HCT116 (cell line): Measurements from ENCODE around the gene CDH5. TPM values are rescaled to one million over a fixed set of nuclear protein-coding genes. Genes with fewer than 3 reads are reported as not detected.

Source experiments
- ATAC-seq: fragments of 200-7000 bp; cut with Tn5 transposase; 2 replicates; pipeline ENCODE4 v1.9.1; 2020; ENCODE audit warnings: mild to moderate bottlenecking, moderate library complexity
- BruUV-seq: library from RNA; stranded (reverse); fragments of 400-500 nt; replicated peaks from 2 replicates; lab custom pipeline; 2021; lab: Mats Ljungman, UMichigan
- CTCF ChIA-PET: fragments of 300-600 bp; sonication (Branson Sonifier 250); formaldehyde crosslinking; loops from one replicate; lab custom pipeline; 2021; ENCODE audit warnings: antibody characterized with exemption; lab: Charles Lee
- POLR2A ChIA-PET: fragments of 300-600, 350-600 bp; sonication (Branson Sonifier 250); formaldehyde crosslinking; loops from one replicate; lab custom pipeline; 2021; ENCODE audit warnings: antibody characterized with exemption; lab: Charles Lee
- RAD21 ChIA-PET, 2 experiments: fragments of 300-600 bp; sonication (Branson Sonifier 250); formaldehyde crosslinking; loops; one replicate each; lab custom pipeline; 2023; ENCODE audit warnings: low total read pairs in 2 of 2; ENCODE audit not compliant: uncharacterized antibody in 2 of 2, unreplicated experiment in 2 of 2, low non-redundant PET in 1 of 2; lab: Charles Lee
- DNase-seq: peaks from one replicate; pipeline ENCODE4 v3.0.0-alpha.2; 2010; ENCODE audit warnings: low read depth, low spot score
- H2AFZ ChIP-seq: fragments of 200-600 bp; shearing (Covaris generic), sonication (generic); 2 replicates; pipeline ENCODE4 v1.6.1; 2017; ENCODE audit warnings: low read depth, mixed run types, mixed read lengths, antibody characterized with exemption, low read length; ENCODE audit not compliant: poor library complexity, severe bottlenecking
- H3K27ac ChIP-seq: 2 replicates; pipeline ENCODE4 v1.5.1; 2012; ENCODE audit warnings: low read depth, low read length
- H3K27me3 ChIP-seq: fragments of 200-600 bp; sonication (generic); 2 replicates; pipeline ENCODE4 v1.6.1; 2016; ENCODE audit warnings: mixed run types, low read length, mixed read lengths; ENCODE audit not compliant: insufficient read depth
- H3K36me3 ChIP-seq, 2 experiments: fragments of 200-500 bp in 1 of 2; fragments of 200-600 bp in 1 of 2; sonication (Bioruptor generic) in 1 of 2; sonication (generic) in 1 of 2; 2 replicates each; pipeline versions ENCODE4 v1.5.1 to v1.6.1; 2014 to 2016; ENCODE audit warnings: low read length in 2 of 2, inconsistent platforms in 1 of 2, mixed read lengths in 1 of 2, mixed run types in 1 of 2; ENCODE audit not compliant: insufficient read depth in 2 of 2, control insufficient read depth in 1 of 2
- H3K4me1 ChIP-seq, 2 experiments: fragments of 200-600 bp in 1 of 2; sonication (generic) in 1 of 2; 2 replicates each; pipeline versions ENCODE4 v1.5.1 to v1.6.1; 2012 to 2017; ENCODE audit warnings: low read length in 2 of 2, inconsistent platforms in 1 of 2, mild to moderate bottlenecking in 1 of 2, mixed read lengths in 1 of 2, mixed run types in 1 of 2, moderate library complexity in 1 of 2; ENCODE audit not compliant: insufficient read depth in 2 of 2, control insufficient read depth in 1 of 2
- H3K4me2 ChIP-seq: fragments of 200-600 bp; sonication (generic); 2 replicates; pipeline ENCODE4 v1.6.1; 2017; ENCODE audit warnings: mixed run types, low read length, mixed read lengths
- H3K4me3 ChIP-seq, 2 experiments: fragments of 200-600 bp in 1 of 2; sonication (generic) in 1 of 2; replicated peaks in 1 of 2; 2 replicates each; pipeline ENCODE4 v1.5.1; 2011 to 2016; ENCODE audit warnings: low read length in 2 of 2, control low read depth in 1 of 2, low read depth in 1 of 2, mild to moderate bottlenecking in 1 of 2, mixed read lengths in 1 of 2, mixed run types in 1 of 2
- H3K79me2 ChIP-seq: fragments of 200-600 bp; sonication (generic); 2 replicates; pipeline ENCODE4 v1.6.1; 2017; ENCODE audit warnings: mild to moderate bottlenecking, mixed run types, low read length, moderate library complexity, mixed read lengths; ENCODE audit not compliant: insufficient read depth
- H3K9ac ChIP-seq: fragments of 200-600 bp; sonication (generic); 2 replicates; pipeline ENCODE4 v1.6.1; 2016; ENCODE audit warnings: low read length, mixed read lengths
- H3K9me2 ChIP-seq: fragments of 200-600 bp; sonication (generic), shearing (Covaris generic); 2 replicates; pipeline ENCODE4 v1.6.1; 2017; ENCODE audit warnings: mixed run types, mild to moderate bottlenecking, moderate library complexity; ENCODE audit not compliant: insufficient read depth
- H3K9me3 ChIP-seq, 2 experiments: fragments of 200-500 bp in 1 of 2; fragments of 200-600 bp in 1 of 2; sonication (Bioruptor generic) in 1 of 2; sonication (generic) in 1 of 2; 2 replicates each; pipeline ENCODE4 v1.6.1; 2014 to 2017; ENCODE audit warnings: low read length in 2 of 2, mixed read lengths in 2 of 2, inconsistent platforms in 1 of 2, low read depth in 1 of 2, mild to moderate bottlenecking in 1 of 2, mixed run types in 1 of 2, moderate library complexity in 1 of 2; ENCODE audit not compliant: control insufficient read depth in 1 of 2, insufficient read depth in 1 of 2
- H4K20me1 ChIP-seq: fragments of 200-600 bp; sonication (generic), shearing (Covaris generic); 2 replicates; pipeline ENCODE4 v1.6.1; 2017; ENCODE audit warnings: mixed run types, mild to moderate bottlenecking, moderate library complexity; ENCODE audit not compliant: insufficient read depth
- CEBPB ChIP-seq: IDR thresholded peaks from 2 replicates; pipeline ENCODE4 v1.6.1; 2012; ENCODE audit warnings: low read depth
- EZH2 ChIP-seq: fragments of 200-600 bp; sonication (generic); IDR thresholded peaks from 2 replicates; pipeline ENCODE4 v1.6.1; 2017; ENCODE audit warnings: antibody characterized with exemption, mixed run types
- EZH2phosphoT487 ChIP-seq: fragments of 200-600 bp; IDR thresholded peaks from 2 replicates; pipeline ENCODE4 v1.6.1; 2018; ENCODE audit warnings: antibody characterized with exemption, borderline replicate concordance
- FOSL1 ChIP-seq: IDR thresholded peaks from 2 replicates; pipeline ENCODE4 v1.6.1; 2012; ENCODE audit warnings: low read depth
- JUND ChIP-seq: IDR thresholded peaks from 2 replicates; pipeline ENCODE4 v1.6.1; 2012
- POLR2A ChIP-seq: IDR thresholded peaks from 2 replicates; pipeline ENCODE4 v1.7.0; 2011; ENCODE audit warnings: borderline replicate concordance; ENCODE audit not compliant: insufficient read depth, insufficient read length; ENCODE audit errors: extremely low read depth
- POLR2AphosphoS5 ChIP-seq: IDR thresholded peaks from 2 replicates; pipeline ENCODE4 v1.6.1; 2011; ENCODE audit warnings: mild to moderate bottlenecking, low read depth, low read length, moderate library complexity
- RAD21 ChIP-seq: IDR thresholded peaks from 2 replicates; pipeline ENCODE4 v1.6.1; 2012; ENCODE audit warnings: low read depth, mild to moderate bottlenecking
- SIN3A ChIP-seq: IDR thresholded peaks from 2 replicates; pipeline ENCODE4 v1.6.1; 2012; ENCODE audit warnings: low read depth
- SP1 ChIP-seq: IDR thresholded peaks from 2 replicates; pipeline ENCODE4 v1.6.1; 2012; ENCODE audit warnings: low read depth
- TCF7L2 ChIP-seq: IDR thresholded peaks from 2 replicates; pipeline ENCODE4 v1.7.0; 2011; ENCODE audit warnings: borderline replicate concordance, inconsistent platforms; ENCODE audit not compliant: insufficient read depth, insufficient read length; ENCODE audit errors: extremely low read depth
- ZFX ChIP-seq: fragments of 450-650 bp; IDR thresholded peaks from 2 replicates; pipeline ENCODE4 v1.6.1; 2017
- intact Hi-C: fragments of 100-400 bp; cut with micrococcal nuclease; formaldehyde crosslinking; loops from 2 replicates; pipeline ENCODE4 v1.10.0; 2022
- total RNA-seq: library from RNA; stranded (reverse); gene quantifications from one replicate; pipeline ENCODE4 v1.2.1, GENCODE V29; 2021; ENCODE audit not compliant: unreplicated experiment
- TF ChIP-seq, protein P1 (sequence below): IDR thresholded peaks from 2 replicates; pipeline ENCODE4 v1.6.1; 2012
- TF ChIP-seq, protein P2 (sequence below): IDR thresholded peaks from 2 replicates; pipeline ENCODE4 v1.6.1; 2012; ENCODE audit warnings: low read depth
- TF ChIP-seq, protein P3 (sequence below): IDR thresholded peaks from 2 replicates; pipeline ENCODE4 v1.6.1; 2012
- TF ChIP-seq, protein P4 (sequence below): IDR thresholded peaks from 2 replicates; pipeline ENCODE4 v1.6.1; 2011; ENCODE audit warnings: mild to moderate bottlenecking, low read length, moderate library complexity; ENCODE audit not compliant: insufficient replicate concordance; ENCODE audit errors: extremely low read depth

Gene CDH5
- total RNA-seq, 1 experiment from 2014 or later, result 0.15 TPM

DNA sequence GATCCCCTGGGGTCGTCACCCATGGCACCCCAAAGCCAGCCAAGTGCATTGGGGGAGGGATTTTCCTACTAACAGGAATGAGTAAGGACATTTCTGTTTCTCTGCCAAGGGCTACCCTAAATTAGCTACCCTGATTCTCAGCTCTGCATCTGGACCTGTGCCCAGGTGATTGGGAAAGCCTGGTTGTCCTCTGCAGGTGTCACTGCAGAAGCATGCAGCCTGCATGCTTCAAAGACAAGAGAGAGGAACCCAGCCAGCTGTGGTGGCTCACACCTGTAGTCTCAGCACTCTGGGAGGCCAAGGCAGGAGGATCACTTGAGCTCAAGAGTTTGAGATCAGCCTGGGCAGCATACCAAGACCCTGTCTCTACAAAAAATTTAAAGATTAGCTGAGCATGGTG, 80.2 kb downstream of the CDH5 start:
- ATAC-seq (no peak), DNase-seq (no peak)
- no TSS peak for BruUV-seq
- POLR2A ChIA-PET, result no interaction called here
- no peaks in the 10 kb centered on the region for H3K9me3 ChIP-seq
- intact Hi-C loops, result no loop called here
- H3K27me3 ChIP-seq, result peaks cover 8% of the 10 kb centered on the region; the same call in 1 of the 2 replicates
- H3K9ac ChIP-seq, result no peak overlapping the region
- H3K27ac ChIP-seq, result no peak overlapping the region
- 0 out of 2 replicates have a peak, but pooled peaks have one; percentile 36 for TF ChIP-seq CEBPB
- TF ChIP-seq EZH2phosphoT487, result no peak
- TF ChIP-seq JUND, result no peak
- no peak for TF ChIP-seq POLR2AphosphoS5
- H3K4me3 ChIP-seq, result no peak overlapping the region
- no peak overlapping the region for H2AFZ ChIP-seq
- CTCF ChIA-PET, result interaction anchor here (1.1 kb wide), 1 partner anchor 40 kb away, joined by 3 read pairs; no protein-coding TSS in a partner anchor
- no peak overlapping the region for H3K4me2 ChIP-seq
- H3K9me2 ChIP-seq, result no peaks in the 10 kb centered on the region
- RAD21 ChIA-PET, result no interaction called here
- no peaks in the 10 kb centered on the region for H3K36me3 ChIP-seq
- 0 out of 4 replicates have a peak, but pooled peaks cover 0 to 5% of the 10 kb centered on the region in 2 experiments for H3K4me1 ChIP-seq
- no peaks in the 10 kb centered on the region for H4K20me1 ChIP-seq
- H3K79me2 ChIP-seq, result no peaks in the 10 kb centered on the region

DNA sequence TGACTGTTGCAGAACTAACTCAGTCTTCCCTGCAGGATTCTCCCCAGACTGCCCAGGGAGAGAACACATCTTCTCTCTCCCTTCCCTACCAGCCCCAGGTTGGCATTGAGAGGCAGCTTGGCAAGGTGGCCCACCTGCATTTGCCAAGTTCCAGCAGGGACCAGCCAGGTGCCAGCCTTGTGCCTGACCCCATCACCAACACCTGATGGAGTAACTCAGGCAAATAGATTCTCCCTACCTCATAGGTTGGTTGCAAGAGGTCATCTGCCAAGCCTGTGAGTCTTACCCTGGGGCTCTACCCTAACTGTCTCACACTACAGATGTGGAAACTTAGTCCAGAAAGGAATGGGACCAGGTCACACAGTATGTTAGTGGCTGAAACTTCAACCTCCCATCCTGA, 81.0 kb downstream of the CDH5 start:
- no peaks in the 10 kb centered on the region for H3K36me3 ChIP-seq
- ChIA-PET RAD21 (no interaction called here), POLR2A (no interaction called here), CTCF (interaction anchor here (1.1 kb wide), 1 partner anchor 40 kb away, joined by 3 read pairs; no protein-coding TSS in a partner anchor)
- H3K9me3 ChIP-seq, result no peaks in the 10 kb centered on the region
- H3K79me2 ChIP-seq, result no peaks in the 10 kb centered on the region
- no peak overlapping the region for H3K4me3 ChIP-seq
- H3K9ac ChIP-seq, result no peak overlapping the region
- BruUV-seq, result no TSS peak
- no peak for DNase-seq
- no peak overlapping the region for H3K27ac ChIP-seq
- no peak overlapping the region for H2AFZ ChIP-seq
- no peak overlapping the region for H3K4me2 ChIP-seq
- intact Hi-C loops, result no loop called here
- H3K4me1 ChIP-seq, result 0 out of 4 replicates have a peak, but pooled peaks cover 0 to 5% of the 10 kb centered on the region in 2 experiments
- no peaks in the 10 kb centered on the region for H4K20me1 ChIP-seq
- ATAC-seq, result no peak
- H3K27me3 ChIP-seq, result peaks cover 5% of the 10 kb centered on the region; the same call in 1 of the 2 replicates
- no peaks in the 10 kb centered on the region for H3K9me2 ChIP-seq
- TF ChIP-seq TCF7L2, result no peak
- TF ChIP-seq RAD21, result no peak
- no peak for TF ChIP-seq POLR2A
- no peak for TF ChIP-seq POLR2AphosphoS5
- no peak for TF ChIP-seq EZH2
- TF ChIP-seq, protein P1, sequence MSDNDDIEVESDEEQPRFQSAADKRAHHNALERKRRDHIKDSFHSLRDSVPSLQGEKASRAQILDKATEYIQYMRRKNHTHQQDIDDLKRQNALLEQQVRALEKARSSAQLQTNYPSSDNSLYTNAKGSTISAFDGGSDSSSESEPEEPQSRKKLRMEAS, result no peak
- TF ChIP-seq, protein P2, sequence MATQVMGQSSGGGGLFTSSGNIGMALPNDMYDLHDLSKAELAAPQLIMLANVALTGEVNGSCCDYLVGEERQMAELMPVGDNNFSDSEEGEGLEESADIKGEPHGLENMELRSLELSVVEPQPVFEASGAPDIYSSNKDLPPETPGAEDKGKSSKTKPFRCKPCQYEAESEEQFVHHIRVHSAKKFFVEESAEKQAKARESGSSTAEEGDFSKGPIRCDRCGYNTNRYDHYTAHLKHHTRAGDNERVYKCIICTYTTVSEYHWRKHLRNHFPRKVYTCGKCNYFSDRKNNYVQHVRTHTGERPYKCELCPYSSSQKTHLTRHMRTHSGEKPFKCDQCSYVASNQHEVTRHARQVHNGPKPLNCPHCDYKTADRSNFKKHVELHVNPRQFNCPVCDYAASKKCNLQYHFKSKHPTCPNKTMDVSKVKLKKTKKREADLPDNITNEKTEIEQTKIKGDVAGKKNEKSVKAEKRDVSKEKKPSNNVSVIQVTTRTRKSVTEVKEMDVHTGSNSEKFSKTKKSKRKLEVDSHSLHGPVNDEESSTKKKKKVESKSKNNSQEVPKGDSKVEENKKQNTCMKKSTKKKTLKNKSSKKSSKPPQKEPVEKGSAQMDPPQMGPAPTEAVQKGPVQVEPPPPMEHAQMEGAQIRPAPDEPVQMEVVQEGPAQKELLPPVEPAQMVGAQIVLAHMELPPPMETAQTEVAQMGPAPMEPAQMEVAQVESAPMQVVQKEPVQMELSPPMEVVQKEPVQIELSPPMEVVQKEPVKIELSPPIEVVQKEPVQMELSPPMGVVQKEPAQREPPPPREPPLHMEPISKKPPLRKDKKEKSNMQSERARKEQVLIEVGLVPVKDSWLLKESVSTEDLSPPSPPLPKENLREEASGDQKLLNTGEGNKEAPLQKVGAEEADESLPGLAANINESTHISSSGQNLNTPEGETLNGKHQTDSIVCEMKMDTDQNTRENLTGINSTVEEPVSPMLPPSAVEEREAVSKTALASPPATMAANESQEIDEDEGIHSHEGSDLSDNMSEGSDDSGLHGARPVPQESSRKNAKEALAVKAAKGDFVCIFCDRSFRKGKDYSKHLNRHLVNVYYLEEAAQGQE, result no peak
- no peak for TF ChIP-seq ZFX
- TF ChIP-seq SIN3A, result no peak
- no peak for TF ChIP-seq FOSL1
- no peak for TF ChIP-seq SP1
- TF ChIP-seq, protein P3, sequence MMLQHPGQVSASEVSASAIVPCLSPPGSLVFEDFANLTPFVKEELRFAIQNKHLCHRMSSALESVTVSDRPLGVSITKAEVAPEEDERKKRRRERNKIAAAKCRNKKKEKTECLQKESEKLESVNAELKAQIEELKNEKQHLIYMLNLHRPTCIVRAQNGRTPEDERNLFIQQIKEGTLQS, result no peak
- TF ChIP-seq, protein P4, sequence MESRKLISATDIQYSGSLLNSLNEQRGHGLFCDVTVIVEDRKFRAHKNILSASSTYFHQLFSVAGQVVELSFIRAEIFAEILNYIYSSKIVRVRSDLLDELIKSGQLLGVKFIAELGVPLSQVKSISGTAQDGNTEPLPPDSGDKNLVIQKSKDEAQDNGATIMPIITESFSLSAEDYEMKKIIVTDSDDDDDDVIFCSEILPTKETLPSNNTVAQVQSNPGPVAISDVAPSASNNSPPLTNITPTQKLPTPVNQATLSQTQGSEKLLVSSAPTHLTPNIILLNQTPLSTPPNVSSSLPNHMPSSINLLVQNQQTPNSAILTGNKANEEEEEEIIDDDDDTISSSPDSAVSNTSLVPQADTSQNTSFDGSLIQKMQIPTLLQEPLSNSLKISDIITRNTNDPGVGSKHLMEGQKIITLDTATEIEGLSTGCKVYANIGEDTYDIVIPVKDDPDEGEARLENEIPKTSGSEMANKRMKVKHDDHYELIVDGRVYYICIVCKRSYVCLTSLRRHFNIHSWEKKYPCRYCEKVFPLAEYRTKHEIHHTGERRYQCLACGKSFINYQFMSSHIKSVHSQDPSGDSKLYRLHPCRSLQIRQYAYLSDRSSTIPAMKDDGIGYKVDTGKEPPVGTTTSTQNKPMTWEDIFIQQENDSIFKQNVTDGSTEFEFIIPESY, result no peak
